GM12891 (cell line): ENCODE results near the gene AGXT.

Experiments
- DNase-seq: peaks from one replicate; pipeline ENCODE4 v3.0.0; 2011; ENCODE audit warnings: low spot score; ENCODE audit not compliant: insufficient read length
- FAIRE-seq: peaks from 2 replicates; lab custom pipeline; 2011; peaks lifted over from hg19 to GRCh38; lab: Jason Lieb, UNC
- PAX5 ChIP-seq: IDR thresholded peaks from 2 replicates; pipeline ENCODE4 v1.6.1; 2011; ENCODE audit warnings: low read length, moderate library complexity, mild to moderate bottlenecking; ENCODE audit not compliant: insufficient read depth, severe bottlenecking
- POLR2A ChIP-seq: IDR thresholded peaks from 2 replicates; pipeline ENCODE4 v1.6.1; 2011; ENCODE audit warnings: low read depth, low read length, control low read depth
- POLR2AphosphoS5 ChIP-seq: IDR thresholded peaks from 2 replicates; pipeline ENCODE4 v1.6.1; 2011; ENCODE audit warnings: low read depth, low read length, control low read depth
- POU2F2 ChIP-seq: IDR thresholded peaks from 2 replicates; pipeline ENCODE4 v1.6.1; 2011; ENCODE audit warnings: low read depth, mild to moderate bottlenecking, control low read depth, low read length, moderate library complexity
- SPI1 ChIP-seq: IDR thresholded peaks from 2 replicates; pipeline ENCODE4 v1.6.1; 2011; ENCODE audit warnings: low read depth, low read length, control low read depth
- TAF1 ChIP-seq: IDR thresholded peaks from 2 replicates; pipeline ENCODE4 v1.6.1; 2011; ENCODE audit warnings: low read depth, low read length, control low read depth

The AGXT gene

DNA sequence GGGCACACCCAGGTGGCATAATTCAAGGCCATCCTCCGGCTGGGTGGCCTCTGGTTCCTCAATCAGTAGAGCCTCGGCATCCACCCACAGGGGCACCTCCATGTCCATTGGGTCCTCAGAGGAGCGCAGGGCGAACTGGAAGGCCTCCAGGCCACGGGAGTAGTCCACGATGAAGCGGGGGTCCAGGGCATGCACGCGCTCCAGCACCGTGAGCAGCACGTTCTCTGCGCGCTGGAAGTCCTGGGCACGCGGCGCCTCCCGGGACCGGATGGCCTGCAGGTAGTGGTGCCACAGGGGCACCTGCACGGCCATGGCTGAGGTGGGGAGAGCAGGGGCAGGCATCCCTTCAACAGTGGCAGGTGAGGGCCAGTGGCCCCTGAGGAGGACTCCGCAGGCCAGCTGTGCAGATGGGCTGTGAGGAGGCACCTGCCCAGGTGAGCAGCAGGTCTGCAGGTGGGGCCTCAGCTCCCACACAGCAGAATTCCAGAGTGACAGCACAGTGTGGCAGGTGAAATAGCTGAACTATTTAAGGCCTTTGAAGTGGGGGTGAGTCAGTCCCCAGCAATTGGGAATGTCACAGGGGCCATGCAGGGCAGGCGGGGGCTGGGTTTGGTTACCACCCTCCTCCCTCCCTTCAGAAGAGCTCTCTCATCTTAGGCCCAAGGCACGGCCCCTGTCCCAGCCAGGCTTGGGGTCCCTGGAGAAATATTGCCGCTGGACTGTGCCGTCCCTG lies 27.2 kb downstream of the AGXT start, which contains the start of gene MAB21L4:
TSS of gene MAB21L4 (minus strand) at position 501 of the 733 bp plus-strand sequence. CDS start at position 342, 159 bp downstream.
- no peak for TF ChIP-seq PAX5
- no peak for TF ChIP-seq SPI1
- TF ChIP-seq TAF1 = no peak
- no peak for TF ChIP-seq POLR2AphosphoS5
- no peak for TF ChIP-seq POU2F2
- TF ChIP-seq POLR2A = no peak

DNA sequence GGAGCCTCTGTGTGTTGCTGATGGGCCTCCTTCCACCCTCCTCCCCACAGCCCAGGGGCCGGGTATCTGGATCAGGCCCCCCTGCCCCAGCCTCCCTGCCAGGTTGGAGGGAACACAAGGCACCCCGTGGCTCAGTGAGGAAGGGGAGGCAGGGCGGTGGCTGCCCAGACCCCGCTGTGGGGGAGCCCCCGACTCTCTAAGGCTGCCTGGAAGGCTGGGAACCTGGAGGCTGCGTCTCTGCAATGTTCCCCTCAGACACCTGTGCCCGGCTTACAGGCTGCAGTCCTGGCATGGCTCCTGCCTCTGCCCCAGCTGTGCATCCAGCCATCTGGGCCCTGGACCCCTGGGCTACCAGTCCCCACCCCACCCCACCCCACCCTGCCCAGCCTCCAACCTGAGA lies 27.8 kb downstream of the AGXT start:
- no peak for FAIRE-seq
- DNase-seq = no peak
- TF ChIP-seq POLR2A (no peak), PAX5 (no peak), POLR2AphosphoS5 (no peak), TAF1 (no peak), POU2F2 (no peak), SPI1 (no peak)

More for the DNA sequence above, 27.2 kb downstream of the AGXT start, which contains the start of gene MAB21L4:
- DNase-seq = no peak
- FAIRE-seq = no peak

DNA sequence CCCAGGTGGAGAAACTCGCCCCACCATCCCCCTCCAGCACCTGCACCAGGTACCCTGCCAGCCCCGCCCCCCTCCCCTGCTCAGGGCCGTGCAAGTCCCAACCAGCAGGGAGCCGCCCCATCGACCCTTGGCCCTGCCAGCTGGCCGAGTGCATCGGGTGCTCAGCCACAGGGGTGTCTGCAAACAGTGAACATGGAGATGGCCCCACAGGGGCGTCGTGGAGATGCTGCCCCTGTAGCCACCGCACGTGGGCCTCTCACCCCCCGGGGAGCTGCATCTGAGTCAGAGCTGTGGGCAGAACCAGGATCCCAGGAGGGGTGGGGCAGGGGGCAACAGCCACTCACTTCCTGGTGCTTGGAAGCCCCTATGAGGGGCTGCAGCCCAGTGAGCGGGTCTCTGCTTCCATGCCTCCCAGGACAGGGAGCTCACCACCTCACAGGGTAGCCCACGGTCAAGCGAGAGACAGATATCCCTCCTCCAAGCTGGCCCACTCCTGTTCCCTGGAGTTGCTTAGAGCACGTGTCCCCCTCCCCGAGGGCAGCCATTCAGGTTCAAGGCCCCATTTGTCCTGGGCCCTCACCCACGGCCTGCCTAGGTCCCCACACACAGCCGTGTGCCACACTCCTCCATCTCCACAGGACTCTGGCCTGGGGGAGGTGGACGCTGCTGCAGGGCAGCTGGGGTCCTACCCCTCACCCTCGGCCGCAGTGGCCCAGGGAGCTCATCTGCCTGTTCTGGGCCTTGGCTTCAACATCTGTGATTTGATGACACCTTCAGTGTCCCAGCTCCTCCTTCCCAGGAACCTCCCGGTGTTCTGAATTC lies 28.5 kb downstream of the AGXT start:
- DNase-seq = no peak
- TF ChIP-seq POU2F2 (no peak), POLR2AphosphoS5 (no peak), SPI1 (no peak), POLR2A (no peak), PAX5 (no peak), TAF1 (no peak)
- no peak for FAIRE-seq

DNA sequence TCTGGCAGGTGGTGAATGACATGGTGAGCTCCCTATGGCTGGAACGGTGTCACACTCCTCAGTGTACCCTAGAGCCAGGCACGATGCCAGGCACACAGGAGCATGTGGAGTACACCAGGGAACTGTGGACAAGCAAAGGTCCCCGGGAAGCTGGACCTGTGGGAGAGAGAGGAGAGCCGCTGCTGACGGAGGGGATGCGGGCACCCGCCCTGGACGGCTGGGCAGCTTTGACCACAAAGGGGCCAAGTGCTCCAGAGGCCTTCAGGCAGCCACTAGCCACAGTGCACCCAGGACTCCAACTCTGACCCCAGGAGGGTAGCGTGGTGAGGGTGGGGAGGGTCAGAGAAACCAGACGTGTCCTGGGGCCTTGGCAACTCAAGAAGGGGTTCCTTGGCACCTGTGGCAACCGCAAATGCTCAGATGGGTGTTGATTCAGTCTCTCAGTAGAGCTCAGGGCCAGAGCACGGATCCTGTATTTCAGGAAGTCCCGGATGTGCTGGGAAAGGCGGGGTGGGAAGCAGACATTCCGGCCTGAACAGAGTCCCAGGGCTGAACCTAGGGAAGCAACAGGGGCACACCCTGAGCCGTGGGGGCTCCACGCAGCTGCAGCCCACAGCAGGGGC lies 29.6 kb downstream of the AGXT start:
- FAIRE-seq = no peak
- no peak for TF ChIP-seq SPI1
- no peak for TF ChIP-seq POLR2A
- TF ChIP-seq POU2F2 = no peak
- TF ChIP-seq TAF1 = no peak
- no peak for TF ChIP-seq PAX5
- no peak for TF ChIP-seq POLR2AphosphoS5
- no peak for DNase-seq

DNA sequence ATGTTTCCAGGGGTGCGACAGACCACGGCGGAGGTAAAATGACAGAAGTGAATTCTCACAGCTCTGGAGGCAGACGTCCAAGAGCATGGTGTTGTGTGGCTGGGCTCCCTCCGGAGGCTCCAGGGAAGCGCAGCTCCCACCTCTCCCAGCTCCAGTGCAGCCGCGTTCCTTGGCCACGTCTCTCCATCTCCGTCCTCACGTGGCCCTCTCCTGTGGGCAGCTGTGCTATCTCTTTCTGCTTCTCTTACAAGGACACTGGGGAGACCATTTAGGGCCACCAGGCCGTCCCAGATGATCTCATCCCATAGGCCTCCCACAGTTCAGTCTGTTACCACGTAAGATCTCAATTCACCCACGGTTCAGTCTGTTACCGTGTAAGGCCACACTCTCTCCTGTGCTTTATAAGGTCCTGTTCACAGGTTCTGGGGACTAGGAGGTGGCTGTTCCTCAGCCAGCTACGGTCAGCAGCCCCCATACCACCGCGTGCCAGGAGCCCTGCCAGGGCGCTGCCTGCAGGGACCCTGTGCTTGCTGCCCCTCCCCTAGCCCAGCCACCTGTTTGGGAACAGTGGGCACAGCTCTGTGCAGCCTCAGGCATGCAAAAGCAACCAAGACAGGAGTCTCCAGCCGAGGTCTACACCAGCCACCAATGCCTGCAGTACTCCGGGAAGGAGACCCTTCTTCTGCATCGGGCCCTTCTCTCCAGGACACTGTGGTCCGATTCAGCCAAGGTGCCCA lies 30.3 kb downstream of the AGXT start:
- FAIRE-seq = no peak
- DNase-seq = no peak
- no peak for TF ChIP-seq POLR2AphosphoS5
- TF ChIP-seq TAF1 = no peak
- TF ChIP-seq PAX5 = no peak
- no peak for TF ChIP-seq POLR2A
- no peak for TF ChIP-seq POU2F2
- TF ChIP-seq SPI1 = no peak

DNA sequence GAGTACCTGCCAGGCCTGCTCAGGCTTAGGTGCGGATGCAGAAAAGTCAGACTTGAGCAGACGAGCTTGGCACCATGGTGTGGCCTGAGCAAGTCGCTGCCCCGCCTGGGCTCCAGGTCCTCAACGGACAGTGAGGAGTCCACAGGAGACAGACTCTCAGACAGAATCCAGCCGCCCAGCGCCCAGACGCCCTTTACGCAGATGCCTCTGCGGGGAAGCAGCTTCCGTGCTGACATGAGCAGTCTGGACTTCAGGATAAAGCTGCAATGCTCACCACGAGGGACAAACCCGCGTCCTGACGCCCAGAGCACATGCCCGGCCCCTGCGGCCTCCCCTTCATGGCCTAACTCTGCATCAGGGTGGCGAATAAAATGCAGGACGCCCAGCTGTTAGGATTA lies 30.8 kb downstream of the AGXT start:
- no peak for TF ChIP-seq SPI1
- no peak for TF ChIP-seq POLR2AphosphoS5
- no peak for TF ChIP-seq POLR2A
- no peak for TF ChIP-seq PAX5
- no peak for TF ChIP-seq TAF1
- TF ChIP-seq POU2F2 = no peak
- FAIRE-seq (no peak), DNase-seq (no peak)

DNA sequence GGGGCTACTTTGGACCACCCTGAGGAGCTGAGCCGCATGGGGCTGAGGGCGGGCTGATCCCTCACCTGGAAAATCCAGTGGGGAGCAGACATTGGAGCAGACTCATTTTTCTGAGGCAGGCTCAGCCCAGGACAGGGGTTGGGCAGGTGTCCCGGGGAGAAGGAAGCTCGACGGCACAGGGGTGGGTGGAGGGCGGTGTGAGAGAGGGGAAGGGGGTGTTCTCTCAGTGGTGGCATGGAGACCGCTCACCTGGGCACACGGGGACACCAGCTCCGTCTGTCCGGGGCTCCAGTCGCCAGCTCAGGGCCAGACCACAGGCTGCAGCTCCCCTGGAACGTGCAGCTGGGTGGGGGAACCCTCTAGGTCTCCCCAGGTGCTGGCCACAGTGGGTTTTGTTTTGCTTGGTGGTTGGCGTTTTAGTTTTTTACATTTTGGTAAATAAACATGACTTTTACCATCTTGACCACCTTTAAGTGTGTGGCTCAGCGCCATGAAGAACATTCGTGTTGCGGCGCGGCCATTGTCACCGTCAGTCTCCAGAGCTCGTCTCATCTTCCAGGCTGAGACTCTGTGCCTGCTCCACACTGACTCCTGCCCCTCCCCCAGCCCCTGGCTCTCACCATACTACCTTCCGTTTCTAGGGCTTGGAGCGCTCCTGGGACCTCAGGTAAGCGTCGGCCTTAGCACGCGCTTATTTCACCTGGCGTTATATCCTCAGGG lies 31.7 kb downstream of the AGXT start:
- TF ChIP-seq PAX5 (no peak), POLR2A (no peak), TAF1 (no peak), SPI1 (no peak), POLR2AphosphoS5 (no peak), POU2F2 (no peak)
- FAIRE-seq (no peak), DNase-seq (no peak)

DNA sequence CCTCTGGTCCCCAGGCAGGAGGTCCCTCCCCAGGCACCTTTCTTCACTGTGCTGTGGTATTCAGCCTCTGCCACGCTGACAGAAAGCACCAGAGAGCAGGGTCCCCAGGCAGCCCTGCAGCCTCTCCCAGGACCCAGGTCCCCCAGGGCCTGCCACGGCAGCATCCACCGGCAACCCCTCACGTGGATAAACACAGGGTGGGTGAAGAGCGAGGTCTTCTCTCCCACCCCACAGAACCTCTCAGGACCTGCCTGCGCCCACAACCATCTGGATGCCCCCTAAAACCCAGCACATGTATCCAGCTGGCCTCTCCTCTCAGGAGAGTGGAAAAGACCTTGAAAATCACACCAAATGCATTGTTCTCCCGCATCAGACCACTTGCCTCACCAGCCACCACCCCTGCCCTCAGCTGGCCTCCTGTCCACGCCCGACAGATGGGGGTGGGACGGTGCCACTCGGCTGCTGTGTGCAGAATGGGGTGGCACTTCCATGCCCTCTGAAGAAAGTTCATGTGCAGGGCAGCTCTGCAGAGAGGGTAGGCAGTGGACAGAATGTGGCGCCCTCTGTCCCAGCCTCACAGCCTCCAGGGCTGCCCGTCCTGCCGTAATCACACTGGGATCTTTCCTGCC lies 33.5 kb downstream of the AGXT start:
- no peak for TF ChIP-seq PAX5
- TF ChIP-seq SPI1 = no peak
- no peak for TF ChIP-seq TAF1
- no peak for TF ChIP-seq POLR2AphosphoS5
- TF ChIP-seq POU2F2 = no peak
- TF ChIP-seq POLR2A = no peak
- FAIRE-seq (no peak), DNase-seq (no peak)
